ENCODE data around the gene SLC2A2. TPM values are rescaled to one million over a fixed set of nuclear protein-coding genes. Genes with fewer than 3 reads are reported as not detected.

The SLC2A2 gene
- total and polyA plus RNA-seq, 4 donors: 160 to 506 (median 321) TPM

DNA sequence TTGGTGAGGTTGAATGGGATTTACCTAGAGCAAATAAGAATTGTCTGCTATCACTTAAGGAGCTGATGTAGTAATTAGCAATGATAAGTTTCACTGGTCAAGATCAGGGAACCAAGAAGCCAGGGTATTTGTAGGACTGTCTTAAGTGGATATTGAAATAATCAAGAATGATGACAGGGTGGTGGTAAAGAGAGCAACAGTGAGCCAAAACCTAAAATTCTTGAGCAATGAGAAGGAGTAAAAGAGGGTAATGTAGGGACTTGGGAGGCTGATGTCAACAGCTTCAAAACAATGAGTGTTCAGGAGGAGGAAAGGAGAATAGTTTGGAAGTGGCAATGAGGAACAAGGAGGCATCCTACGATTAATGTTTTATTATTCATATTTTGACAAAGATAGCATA lies 31.5 kb upstream of the SLC2A2 start:
- no peak overlapping the region for H3K9ac ChIP-seq (ENCODE audit: low read depth in 1 of 2, low read length in 2 of 2)
- no peaks in the 10 kb centered on the region for H3K27me3 ChIP-seq (ENCODE audit: control insufficient read depth in 4 of 4, insufficient read depth in 4 of 4, low read length in 3 of 4)
- H3K9me3 ChIP-seq (ENCODE audit: control insufficient read depth in 4 of 4, low read length in 3 of 4): no peaks in the 10 kb centered on the region
- no peak overlapping the region for H3K27ac ChIP-seq (ENCODE audit: low read depth in 1 of 2, low read length in 2 of 2)
- H3K4me3 ChIP-seq (ENCODE audit: low read depth in 1 of 3, low read length in 3 of 3): no peak overlapping the region
- TF ChIP-seq EGR1 (IDR thresholded peaks at IDR 0.05; ENCODE audit: low read depth in 2 of 2): no peak
- TF ChIP-seq, protein P1, sequence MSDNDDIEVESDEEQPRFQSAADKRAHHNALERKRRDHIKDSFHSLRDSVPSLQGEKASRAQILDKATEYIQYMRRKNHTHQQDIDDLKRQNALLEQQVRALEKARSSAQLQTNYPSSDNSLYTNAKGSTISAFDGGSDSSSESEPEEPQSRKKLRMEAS (IDR thresholded peaks at IDR 0.05): no peak
- TF ChIP-seq ZBTB33 (IDR thresholded peaks at IDR 0.05): no peak
- TF ChIP-seq HNF4G (IDR thresholded peaks at IDR 0.05): no peak
- no peak for TF ChIP-seq CTCF (IDR thresholded peaks at IDR 0.05; ENCODE audit: low read depth, low read length, missing input control)
- TF ChIP-seq GABPA (IDR thresholded peaks at IDR 0.05 in 1 of 2, conservative IDR thresholded peaks at IDR 0.05 in 1 of 2): no peak
- no peak for TF ChIP-seq TAF1 (conservative IDR thresholded peaks at IDR 0.05)
- TF ChIP-seq, protein P2, sequence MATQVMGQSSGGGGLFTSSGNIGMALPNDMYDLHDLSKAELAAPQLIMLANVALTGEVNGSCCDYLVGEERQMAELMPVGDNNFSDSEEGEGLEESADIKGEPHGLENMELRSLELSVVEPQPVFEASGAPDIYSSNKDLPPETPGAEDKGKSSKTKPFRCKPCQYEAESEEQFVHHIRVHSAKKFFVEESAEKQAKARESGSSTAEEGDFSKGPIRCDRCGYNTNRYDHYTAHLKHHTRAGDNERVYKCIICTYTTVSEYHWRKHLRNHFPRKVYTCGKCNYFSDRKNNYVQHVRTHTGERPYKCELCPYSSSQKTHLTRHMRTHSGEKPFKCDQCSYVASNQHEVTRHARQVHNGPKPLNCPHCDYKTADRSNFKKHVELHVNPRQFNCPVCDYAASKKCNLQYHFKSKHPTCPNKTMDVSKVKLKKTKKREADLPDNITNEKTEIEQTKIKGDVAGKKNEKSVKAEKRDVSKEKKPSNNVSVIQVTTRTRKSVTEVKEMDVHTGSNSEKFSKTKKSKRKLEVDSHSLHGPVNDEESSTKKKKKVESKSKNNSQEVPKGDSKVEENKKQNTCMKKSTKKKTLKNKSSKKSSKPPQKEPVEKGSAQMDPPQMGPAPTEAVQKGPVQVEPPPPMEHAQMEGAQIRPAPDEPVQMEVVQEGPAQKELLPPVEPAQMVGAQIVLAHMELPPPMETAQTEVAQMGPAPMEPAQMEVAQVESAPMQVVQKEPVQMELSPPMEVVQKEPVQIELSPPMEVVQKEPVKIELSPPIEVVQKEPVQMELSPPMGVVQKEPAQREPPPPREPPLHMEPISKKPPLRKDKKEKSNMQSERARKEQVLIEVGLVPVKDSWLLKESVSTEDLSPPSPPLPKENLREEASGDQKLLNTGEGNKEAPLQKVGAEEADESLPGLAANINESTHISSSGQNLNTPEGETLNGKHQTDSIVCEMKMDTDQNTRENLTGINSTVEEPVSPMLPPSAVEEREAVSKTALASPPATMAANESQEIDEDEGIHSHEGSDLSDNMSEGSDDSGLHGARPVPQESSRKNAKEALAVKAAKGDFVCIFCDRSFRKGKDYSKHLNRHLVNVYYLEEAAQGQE (IDR thresholded peaks at IDR 0.05): no peak
- no peak for DNase-seq (ENCODE audit: low spot score)
- WGBS: 98% methylated on average over 1 of the region's 1 CpG
- H3K36me3 ChIP-seq (ENCODE audit: control insufficient read depth in 4 of 4, insufficient read depth in 3 of 4, low read depth in 1 of 4, low read length in 3 of 4): no peaks in the 10 kb centered on the region
- peaks cover 1 to 13% (median 6%) of the 10 kb centered on the region in 4 donors for H3K4me1 ChIP-seq (ENCODE audit: control insufficient read depth in 4 of 4, insufficient read depth in 4 of 4, low read length in 3 of 4)

DNA sequence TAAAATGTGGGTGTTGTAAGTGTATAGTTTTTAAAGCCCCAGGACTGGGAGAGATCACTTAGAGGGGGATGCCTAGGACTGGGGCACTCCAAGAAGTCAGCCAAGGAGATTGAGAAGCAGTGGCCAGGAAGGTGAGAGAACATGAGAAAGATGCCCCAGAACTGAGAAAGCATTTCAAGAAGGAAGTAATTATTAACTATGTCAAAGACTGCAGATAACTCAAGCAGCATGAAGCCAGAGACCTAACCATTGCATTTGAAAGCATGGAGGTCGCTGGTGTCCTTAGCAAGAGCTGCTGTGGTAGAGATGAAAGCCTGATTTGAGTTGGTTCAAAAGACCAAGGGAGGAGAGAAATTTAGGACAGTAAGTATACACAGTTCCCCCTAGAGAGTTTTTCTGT lies 30.6 kb upstream of the SLC2A2 start:
- no peak overlapping the region for H3K4me3 ChIP-seq (ENCODE audit: low read depth in 1 of 3, low read length in 3 of 3)
- no peaks in the 10 kb centered on the region for H3K9me3 ChIP-seq (ENCODE audit: control insufficient read depth in 4 of 4, low read length in 3 of 4)
- H3K4me1 ChIP-seq (ENCODE audit: control insufficient read depth in 4 of 4, insufficient read depth in 4 of 4, low read length in 3 of 4): peaks cover 1 to 13% (median 6%) of the 10 kb centered on the region in 4 donors
- DNase-seq (ENCODE audit: low spot score): no peak
- no peaks in the 10 kb centered on the region for H3K36me3 ChIP-seq (ENCODE audit: control insufficient read depth in 4 of 4, insufficient read depth in 3 of 4, low read depth in 1 of 4, low read length in 3 of 4)
- H3K27ac ChIP-seq (ENCODE audit: low read depth in 1 of 2, low read length in 2 of 2): no peak overlapping the region
- H3K27me3 ChIP-seq (ENCODE audit: control insufficient read depth in 4 of 4, insufficient read depth in 4 of 4, low read length in 3 of 4): no peaks in the 10 kb centered on the region
- 97% methylated on average over 1 of the region's 1 CpG for WGBS
- no peak overlapping the region for H3K9ac ChIP-seq (ENCODE audit: low read depth in 1 of 2, low read length in 2 of 2)
- TF ChIP-seq FOXA2 (IDR thresholded peaks at IDR 0.05) (no peak), FOXA1 (IDR thresholded peaks at IDR 0.05) (no peak), RXRA (IDR thresholded peaks at IDR 0.05) (no peak), HNF4G (IDR thresholded peaks at IDR 0.05) (no peak)
- TF ChIP-seq, protein P1 (IDR thresholded peaks at IDR 0.05): no peak

Measured in liver (tissue), 9 donors.